NB4 (cell line): ENCODE measurements around the gene DENND2C.

Source experiments
- DNase-seq: peaks from one replicate; pipeline ENCODE4 v3.0.0; 2010; ENCODE audit warnings: low read depth
- H3K4me3 ChIP-seq: one replicate; pipeline ENCODE4 v1.5.1; 2011; ENCODE audit warnings: mild to moderate bottlenecking, low read depth, low read length, moderate library complexity
- MYC ChIP-seq: IDR thresholded peaks from 2 replicates; pipeline ENCODE4 v1.6.1; 2011; ENCODE audit warnings: low read depth, low read length
- POLR2A ChIP-seq: IDR thresholded peaks from 2 replicates; pipeline ENCODE4 v1.6.1; 2011; ENCODE audit warnings: mild to moderate bottlenecking; ENCODE audit not compliant: insufficient read length; ENCODE audit errors: extremely low read depth
- TF ChIP-seq, protein P1 (sequence below): IDR thresholded peaks from one replicate; pipeline ENCODE4 v1.5.1; 2012; ENCODE audit warnings: low read depth, low read length
- TF ChIP-seq, protein P2 (sequence below): IDR thresholded peaks from 2 replicates; pipeline ENCODE4 v1.6.1; 2011; ENCODE audit warnings: low read depth, low read length

DENND2C gene

DNA sequence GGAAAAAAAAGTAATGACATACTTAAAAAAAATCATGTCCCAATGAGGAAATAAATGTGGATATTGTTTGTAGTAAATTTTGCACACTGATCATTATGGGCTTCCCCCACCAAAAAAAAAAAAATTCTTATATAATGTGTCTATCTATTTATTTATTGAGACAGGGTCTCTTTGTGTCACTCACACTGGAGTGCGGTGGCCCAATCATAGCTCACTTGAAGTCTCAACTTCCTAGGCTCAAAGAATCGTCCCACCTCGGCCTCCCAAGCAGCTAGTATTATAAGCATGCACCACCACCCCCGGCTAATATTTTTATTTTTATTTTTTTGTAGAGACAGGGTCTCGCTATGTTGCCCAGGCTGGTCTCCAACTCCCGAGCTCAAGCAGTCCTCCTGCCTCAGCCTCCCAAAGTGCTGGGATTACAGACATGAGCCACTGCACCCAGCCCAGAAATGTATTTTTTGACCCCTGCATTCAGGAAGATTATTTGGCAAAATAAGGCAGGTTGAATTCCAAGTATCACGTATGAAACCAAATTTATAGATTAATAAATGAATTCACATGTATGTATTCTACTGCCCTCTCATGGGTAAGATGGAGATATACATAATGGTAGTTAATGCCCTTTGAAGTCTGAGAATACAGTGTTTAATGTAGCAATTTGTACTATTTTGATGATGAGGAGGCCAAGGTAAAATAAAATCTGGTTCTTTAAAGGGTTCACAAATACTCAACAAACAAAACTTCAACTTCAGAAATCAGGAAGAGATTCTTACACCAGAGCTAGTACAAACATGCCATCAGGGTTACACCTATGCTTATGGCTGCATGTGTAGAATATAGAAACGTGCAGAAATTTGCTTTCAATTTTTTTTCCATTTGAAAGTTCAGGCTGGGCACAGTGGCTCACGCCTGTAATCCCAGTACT is 1.4 kb upstream of the DENND2C start:
- no peak for DNase-seq
- TF ChIP-seq, protein P1, sequence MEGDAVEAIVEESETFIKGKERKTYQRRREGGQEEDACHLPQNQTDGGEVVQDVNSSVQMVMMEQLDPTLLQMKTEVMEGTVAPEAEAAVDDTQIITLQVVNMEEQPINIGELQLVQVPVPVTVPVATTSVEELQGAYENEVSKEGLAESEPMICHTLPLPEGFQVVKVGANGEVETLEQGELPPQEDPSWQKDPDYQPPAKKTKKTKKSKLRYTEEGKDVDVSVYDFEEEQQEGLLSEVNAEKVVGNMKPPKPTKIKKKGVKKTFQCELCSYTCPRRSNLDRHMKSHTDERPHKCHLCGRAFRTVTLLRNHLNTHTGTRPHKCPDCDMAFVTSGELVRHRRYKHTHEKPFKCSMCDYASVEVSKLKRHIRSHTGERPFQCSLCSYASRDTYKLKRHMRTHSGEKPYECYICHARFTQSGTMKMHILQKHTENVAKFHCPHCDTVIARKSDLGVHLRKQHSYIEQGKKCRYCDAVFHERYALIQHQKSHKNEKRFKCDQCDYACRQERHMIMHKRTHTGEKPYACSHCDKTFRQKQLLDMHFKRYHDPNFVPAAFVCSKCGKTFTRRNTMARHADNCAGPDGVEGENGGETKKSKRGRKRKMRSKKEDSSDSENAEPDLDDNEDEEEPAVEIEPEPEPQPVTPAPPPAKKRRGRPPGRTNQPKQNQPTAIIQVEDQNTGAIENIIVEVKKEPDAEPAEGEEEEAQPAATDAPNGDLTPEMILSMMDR, result no peak
- TF ChIP-seq MYC (no peak), POLR2A (no peak)
- TF ChIP-seq, protein P2, sequence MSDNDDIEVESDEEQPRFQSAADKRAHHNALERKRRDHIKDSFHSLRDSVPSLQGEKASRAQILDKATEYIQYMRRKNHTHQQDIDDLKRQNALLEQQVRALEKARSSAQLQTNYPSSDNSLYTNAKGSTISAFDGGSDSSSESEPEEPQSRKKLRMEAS, result no peak
- no peak overlapping the region for H3K4me3 ChIP-seq

DNA sequence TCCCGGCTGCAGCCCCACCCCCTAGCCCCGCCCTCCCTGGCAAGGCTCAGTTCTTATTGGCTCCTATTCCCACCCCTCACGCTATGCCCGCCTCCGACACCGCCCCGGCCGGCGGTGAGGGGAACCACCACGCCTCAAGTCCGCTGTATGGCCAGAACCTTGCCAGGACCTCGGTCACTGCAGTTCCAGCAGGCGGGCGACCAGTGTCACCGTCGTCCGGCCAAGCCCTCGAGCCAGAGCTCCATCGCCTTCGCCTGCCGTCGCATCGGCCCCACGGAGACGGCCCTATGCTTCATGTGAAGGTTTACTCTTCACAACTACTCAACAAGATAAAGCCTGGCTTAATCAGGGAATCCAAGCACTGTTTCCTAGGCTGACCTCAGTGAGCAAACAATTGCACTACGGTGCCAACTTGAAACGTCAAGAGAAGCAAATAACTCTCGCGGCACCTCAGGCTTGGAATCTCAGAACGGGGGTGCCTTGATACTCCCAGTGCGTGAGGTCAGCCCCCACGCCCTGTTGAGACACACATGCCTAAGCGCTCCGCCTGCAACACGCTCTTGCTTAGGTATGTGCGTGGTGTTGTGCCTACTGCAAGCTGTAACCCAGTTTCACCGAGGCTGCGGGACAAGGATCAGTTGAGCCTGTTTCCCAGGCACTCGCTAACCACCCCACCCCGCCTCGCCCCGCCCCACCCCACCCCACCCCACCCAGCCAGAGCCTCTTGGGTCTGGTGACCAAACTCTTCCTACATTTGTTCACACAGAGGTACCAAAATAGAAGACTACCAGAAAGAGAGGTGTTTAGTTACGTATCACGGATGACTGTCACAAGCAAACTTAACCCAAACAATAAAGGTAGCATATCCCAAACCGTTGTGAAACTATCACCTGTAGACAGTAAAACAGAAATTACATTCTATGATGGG is 498 bp upstream of the DENND2C start:
- peak; percentile 86 for DNase-seq
- peak overlapping the region; percentile 54 for H3K4me3 ChIP-seq
- no peak for TF ChIP-seq MYC
- TF ChIP-seq, protein P2, result no peak
- TF ChIP-seq POLR2A, result no peak
- TF ChIP-seq, protein P1, result no peak

DNA sequence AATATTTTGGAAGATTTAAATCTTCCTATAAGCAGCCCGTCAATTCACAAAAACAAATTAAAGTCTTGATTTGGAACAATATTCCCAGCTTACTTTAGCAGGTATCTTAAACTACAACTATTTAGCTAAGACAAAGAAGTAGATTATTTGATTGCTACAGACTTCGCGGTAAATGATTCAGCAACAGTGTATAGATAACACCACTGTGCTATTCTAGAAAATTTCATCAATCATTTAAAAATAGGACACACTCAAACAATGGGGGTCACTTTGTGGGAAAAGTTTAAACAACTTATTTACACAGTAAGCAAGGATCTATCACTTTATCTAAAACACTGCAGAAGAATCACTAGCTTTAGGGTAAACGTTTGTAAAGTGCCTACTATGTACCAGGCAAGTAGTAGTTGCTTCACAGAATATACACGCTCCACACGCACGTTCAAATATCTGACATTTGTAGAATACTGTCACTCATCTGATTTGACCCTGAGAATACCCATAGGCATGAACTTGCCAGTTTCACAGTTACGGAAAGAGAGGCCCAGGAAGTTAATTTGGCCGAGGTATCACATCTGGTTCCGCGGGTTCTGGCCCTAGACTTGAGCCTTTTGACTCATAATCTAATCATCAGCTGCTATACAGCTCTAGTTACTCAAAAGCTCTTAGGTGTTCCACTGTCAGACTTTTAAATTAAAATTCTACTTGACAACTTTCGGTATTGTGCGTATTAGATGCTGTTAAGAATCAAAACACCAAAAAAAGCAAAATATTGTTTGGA is 876 bp downstream of the DENND2C start:
- TF ChIP-seq, protein P2, result no peak
- no peak for TF ChIP-seq POLR2A
- TF ChIP-seq MYC, result no peak
- TF ChIP-seq, protein P1, result no peak
- H3K4me3 ChIP-seq, result peak overlapping the region; percentile 52
- DNase-seq, result peak; percentile 15

DNA sequence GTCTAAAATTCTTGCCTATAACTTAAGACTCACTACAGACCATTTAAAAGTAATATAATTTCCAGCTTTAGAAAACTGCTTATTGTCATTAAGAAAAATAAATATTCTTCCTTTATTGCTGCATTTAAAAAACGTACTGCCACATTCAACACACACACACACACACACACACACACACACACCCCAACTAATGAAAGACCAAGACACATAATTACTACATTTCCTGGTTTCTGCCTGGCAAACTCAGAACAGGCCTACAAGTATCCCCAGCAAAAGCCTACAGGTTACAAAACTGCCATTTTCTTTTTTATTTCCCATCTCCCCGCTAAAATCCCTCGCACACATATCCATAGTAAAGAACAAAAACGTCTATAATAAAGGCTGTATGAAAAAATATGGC is 1.5 kb downstream of the DENND2C start:
- TF ChIP-seq POLR2A, result no peak
- TF ChIP-seq, protein P1, result no peak
- no peak for TF ChIP-seq MYC
- TF ChIP-seq, protein P2, result no peak
- DNase-seq, result no peak
- no peak overlapping the region for H3K4me3 ChIP-seq

DNA sequence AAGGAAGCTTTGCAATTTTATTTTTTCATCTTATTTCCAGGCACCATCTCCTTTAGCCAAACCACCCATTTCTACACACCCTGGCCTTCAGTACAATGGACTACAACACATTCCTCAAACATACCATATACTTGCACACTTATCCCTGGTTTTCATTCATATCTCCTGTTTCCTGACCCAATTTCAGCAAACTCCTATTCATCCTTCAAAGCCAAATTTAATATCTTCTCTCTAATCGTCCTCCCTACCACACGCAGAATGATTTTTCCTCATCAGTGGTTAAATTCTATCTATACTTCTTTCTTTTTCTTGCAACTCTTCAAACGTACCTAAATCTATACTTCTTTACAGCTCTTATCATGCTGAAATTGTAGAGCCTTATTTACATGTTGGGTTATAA is 2.9 kb downstream of the DENND2C start:
- DNase-seq, result no peak
- H3K4me3 ChIP-seq, result no peak overlapping the region
- no peak for TF ChIP-seq POLR2A
- TF ChIP-seq MYC, result no peak
